Measurements from ENCODE around the gene VPS4A. TPM values are rescaled to one million over a fixed set of nuclear protein-coding genes. Genes with fewer than 3 reads are reported as not detected.

Gene VPS4A
- total RNA-seq, 1 donor from 2014 or later: 28.9 TPM

DNA sequence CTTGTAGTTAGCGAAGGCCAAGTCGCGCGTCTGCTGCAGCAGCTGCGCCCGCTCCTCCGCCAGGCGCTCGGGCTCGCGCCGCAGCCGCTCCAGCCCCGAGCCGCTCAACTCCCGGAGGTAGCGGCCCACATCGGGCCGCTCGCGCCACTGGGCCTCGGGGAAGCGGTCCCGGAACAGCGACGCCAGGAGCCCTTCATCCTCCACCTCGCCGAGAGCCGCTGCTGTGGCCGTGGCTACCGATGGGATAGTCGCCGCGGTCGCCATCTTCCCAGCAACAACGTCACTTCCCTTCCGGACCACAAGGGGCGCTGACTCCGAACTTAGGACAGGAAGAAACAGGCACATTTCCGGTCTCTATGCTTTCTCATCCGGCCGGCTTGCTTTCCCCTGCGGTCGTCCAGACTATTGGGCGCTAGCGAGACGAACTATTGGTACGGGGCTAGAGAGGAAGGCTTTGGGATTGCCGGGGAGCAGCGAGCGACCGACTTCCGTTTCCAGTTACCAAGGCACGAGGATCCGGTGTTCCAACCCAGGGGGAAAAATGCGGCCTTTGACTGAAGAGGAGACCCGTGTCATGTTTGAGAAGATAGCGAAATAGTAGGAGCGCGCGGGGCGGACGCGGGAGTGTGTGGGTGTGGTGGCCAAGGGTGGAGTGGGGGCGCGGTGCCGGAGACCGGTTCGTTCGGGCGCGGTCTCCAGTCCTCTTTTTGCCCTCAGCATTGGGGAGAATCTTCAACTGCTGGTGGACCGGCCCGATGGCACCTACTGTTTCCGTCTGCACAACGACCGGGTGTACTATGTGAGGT, 28.3 kb downstream of the VPS4A start, which contains the start of the genes COG8 and NIP7:
Gene COG8 (minus strand): TSS at position 276 of the 806 bp plus-strand sequence. CDS start 12 bp downstream, at position 264.
Gene NIP7 (plus strand): TSS at position 484 of the 806 bp plus-strand sequence. CDS start 58 bp downstream, at position 542.
- Histone ChIP-seq H3K4me1 (peaks cover 26% of the 10 kb centered on the region), H3K27me3 (no peaks in the 10 kb centered on the region), H3K36me3 (peaks cover 58% of the 10 kb centered on the region), H3K4me3 (peak within 1 kb of the TSS; percentile 86), H3K27ac (peak within 1 kb of the TSS; percentile 85), H3K9me3 (no peaks in the 10 kb centered on the region)
- peak; percentile 95 for DNase-seq
- intact Hi-C loops (cut with DNase I): no loop called here
- TF ChIP-seq, protein P1, sequence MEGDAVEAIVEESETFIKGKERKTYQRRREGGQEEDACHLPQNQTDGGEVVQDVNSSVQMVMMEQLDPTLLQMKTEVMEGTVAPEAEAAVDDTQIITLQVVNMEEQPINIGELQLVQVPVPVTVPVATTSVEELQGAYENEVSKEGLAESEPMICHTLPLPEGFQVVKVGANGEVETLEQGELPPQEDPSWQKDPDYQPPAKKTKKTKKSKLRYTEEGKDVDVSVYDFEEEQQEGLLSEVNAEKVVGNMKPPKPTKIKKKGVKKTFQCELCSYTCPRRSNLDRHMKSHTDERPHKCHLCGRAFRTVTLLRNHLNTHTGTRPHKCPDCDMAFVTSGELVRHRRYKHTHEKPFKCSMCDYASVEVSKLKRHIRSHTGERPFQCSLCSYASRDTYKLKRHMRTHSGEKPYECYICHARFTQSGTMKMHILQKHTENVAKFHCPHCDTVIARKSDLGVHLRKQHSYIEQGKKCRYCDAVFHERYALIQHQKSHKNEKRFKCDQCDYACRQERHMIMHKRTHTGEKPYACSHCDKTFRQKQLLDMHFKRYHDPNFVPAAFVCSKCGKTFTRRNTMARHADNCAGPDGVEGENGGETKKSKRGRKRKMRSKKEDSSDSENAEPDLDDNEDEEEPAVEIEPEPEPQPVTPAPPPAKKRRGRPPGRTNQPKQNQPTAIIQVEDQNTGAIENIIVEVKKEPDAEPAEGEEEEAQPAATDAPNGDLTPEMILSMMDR (IDR thresholded peaks at IDR 0.05): peak; percentile 83
- peak; percentile 99 for ATAC-seq

DNA sequence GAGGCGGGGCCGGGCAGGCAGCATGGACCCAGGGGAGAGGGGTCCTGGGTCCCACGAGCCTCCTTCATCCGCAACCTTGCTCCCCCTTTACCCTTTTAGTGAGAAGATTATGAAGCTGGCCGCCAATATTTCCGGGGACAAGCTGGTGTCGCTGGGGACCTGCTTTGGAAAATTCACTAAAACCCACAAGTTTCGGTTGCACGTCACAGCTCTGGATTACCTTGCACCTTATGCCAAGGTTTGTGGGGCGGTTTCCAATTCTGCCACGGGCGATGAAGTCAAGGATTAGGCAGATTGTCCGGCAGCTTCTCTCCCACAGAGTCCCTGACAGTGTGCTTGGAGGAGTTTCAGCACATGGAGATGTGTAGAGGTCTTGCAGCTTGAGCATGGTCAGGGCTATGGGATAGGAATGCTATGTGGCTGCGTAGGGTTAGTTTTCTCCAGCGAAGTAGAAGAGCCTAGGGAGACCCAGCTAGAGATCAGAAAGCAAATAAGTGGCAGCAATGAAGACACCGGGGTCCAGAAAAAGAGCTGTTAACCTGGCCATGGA, 29.0 kb downstream of the VPS4A start:
- intact Hi-C loops (cut with DNase I): no loop called here
- peaks cover 26% of the 10 kb centered on the region for H3K4me1 ChIP-seq
- peak overlapping the region; percentile 85 for H3K27ac ChIP-seq
- no peaks in the 10 kb centered on the region for H3K27me3 ChIP-seq
- peak overlapping the region; percentile 86 for H3K4me3 ChIP-seq
- H3K36me3 ChIP-seq: peaks cover 52% of the 10 kb centered on the region
- no peaks in the 10 kb centered on the region for H3K9me3 ChIP-seq
- no peak for ATAC-seq
- no peak for DNase-seq
- TF ChIP-seq, protein P1 (IDR thresholded peaks at IDR 0.05): no peak

DNA sequence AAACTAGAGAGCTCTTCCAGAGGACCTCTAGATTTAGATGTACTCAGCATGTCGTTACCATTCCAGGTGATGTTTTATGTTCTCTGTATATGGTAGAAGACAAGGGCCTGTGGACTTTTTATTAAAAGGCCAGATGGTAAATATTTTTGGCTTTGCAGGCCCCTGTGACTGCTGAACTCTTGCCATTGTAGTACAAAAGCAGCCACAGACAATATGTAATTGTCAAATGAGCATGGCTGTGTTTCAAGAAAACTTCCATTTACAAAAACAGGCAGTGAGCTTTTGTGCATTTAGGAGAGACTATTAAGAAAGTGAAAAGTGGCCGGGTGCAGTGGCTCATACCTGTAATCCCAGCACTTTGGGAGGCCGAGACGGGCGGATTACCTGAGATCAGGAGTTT, 33.0 kb downstream of the VPS4A start:
- no peaks in the 10 kb centered on the region for H3K9me3 ChIP-seq
- no peak overlapping the region for H3K4me3 ChIP-seq
- peaks cover 36% of the 10 kb centered on the region for H3K36me3 ChIP-seq
- no peak overlapping the region for H3K27ac ChIP-seq
- no peaks in the 10 kb centered on the region for H3K27me3 ChIP-seq
- peaks cover 10% of the 10 kb centered on the region for H3K4me1 ChIP-seq
- DNase-seq (no peak), ATAC-seq (no peak)
- TF ChIP-seq, protein P1 (IDR thresholded peaks at IDR 0.05): no peak
- intact Hi-C loops (cut with DNase I): no loop called here

DNA sequence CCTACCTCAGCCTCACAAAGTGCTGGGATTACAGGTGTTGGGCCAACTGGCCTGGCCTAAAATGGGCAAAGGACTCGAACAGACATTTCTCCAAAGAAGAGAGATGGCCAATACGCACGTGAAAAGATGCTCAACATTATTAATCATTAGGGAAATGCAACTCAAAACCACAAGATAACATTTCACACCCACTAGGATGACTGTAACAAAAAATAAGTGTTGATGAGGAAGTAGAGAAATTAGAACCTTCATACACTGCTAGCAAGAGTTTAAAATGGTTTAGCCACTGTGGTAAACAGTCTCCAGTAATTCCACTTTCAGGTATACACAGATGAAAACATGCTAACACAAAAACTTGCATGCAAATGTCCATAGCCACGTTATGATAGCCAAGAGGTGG, 34.8 kb downstream of the VPS4A start:
- TF ChIP-seq, protein P1 (IDR thresholded peaks at IDR 0.05): no peak
- H3K27ac ChIP-seq: no peak overlapping the region
- peaks cover 3% of the 10 kb centered on the region for H3K4me1 ChIP-seq
- no peaks in the 10 kb centered on the region for H3K9me3 ChIP-seq
- H3K4me3 ChIP-seq: no peak overlapping the region
- peaks cover 48% of the 10 kb centered on the region for H3K36me3 ChIP-seq
- DNase-seq (no peak), ATAC-seq (no peak)
- H3K27me3 ChIP-seq: no peaks in the 10 kb centered on the region
- intact Hi-C loops (cut with DNase I): no loop called here

DNA sequence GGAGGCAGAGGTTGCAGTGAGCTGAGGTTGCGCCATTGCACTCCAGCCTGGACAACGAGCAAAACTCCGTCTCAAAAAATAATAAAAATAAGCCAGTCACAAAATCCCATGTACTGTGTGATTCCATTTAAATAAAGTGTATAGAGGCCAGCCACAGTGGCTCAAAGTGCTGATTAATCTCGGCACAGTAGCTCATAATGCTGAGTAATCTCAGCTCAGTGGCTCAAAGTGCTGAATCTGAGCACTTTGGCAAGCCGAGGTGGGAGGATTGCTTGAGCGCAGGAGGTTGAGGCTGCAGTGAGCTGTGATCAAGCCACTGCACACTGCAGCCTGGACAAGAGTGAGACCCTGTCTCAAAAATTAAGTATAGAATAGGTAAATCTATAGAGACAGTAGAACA, 35.5 kb downstream of the VPS4A start:
- Histone ChIP-seq H3K4me3 (no peak overlapping the region), H3K27ac (no peak overlapping the region), H3K36me3 (peaks cover 42% of the 10 kb centered on the region), H3K4me1 (no peaks in the 10 kb centered on the region), H3K9me3 (no peaks in the 10 kb centered on the region), H3K27me3 (no peaks in the 10 kb centered on the region)
- no peak for DNase-seq
- ATAC-seq: no peak
- TF ChIP-seq, protein P1 (IDR thresholded peaks at IDR 0.05): no peak
- intact Hi-C loops (cut with DNase I): no loop called here
